Transverse colon (tissue), 4 donors: Measurements from ENCODE around the gene KIFAP3.

Experiments
- EP300 ChIP-seq: sonication (generic); formaldehyde crosslinking; IDR thresholded peaks from one replicate; pipeline ENCODE4 v1.6.1; 2017; ENCODE audit warnings: antibody characterized with exemption, low read depth
- POLR2A ChIP-seq: fragments of 450-650 bp; IDR thresholded peaks from one replicate; pipeline ENCODE4 v1.6.1; 2016; ENCODE audit warnings: antibody characterized with exemption, mild to moderate bottlenecking, moderate library complexity
- POLR2AphosphoS5 ChIP-seq, 3 donors: sonication (generic); formaldehyde crosslinking; IDR thresholded peaks; one replicate each; pipeline ENCODE4 v1.6.1; 2016; ENCODE audit warnings: antibody characterized with exemption in 3 of 3
- TF ChIP-seq, protein P1 (sequence below), 5 experiments: fragments of 200-600 bp in 3 of 5; fragments of 450-650 bp in 2 of 5; sonication (generic) in 3 of 5; IDR thresholded peaks; 1 replicate in 2 of 5; 2 replicates in 3 of 5; pipeline ENCODE4 v1.5.1; 2016 to 2017; ENCODE audit warnings: antibody characterized with exemption in 5 of 5, inconsistent platforms in 3 of 5, mild to moderate bottlenecking in 2 of 5, moderate library complexity in 1 of 5

- TF ChIP-seq POLR2A, result no peak
- TF ChIP-seq, protein P1, sequence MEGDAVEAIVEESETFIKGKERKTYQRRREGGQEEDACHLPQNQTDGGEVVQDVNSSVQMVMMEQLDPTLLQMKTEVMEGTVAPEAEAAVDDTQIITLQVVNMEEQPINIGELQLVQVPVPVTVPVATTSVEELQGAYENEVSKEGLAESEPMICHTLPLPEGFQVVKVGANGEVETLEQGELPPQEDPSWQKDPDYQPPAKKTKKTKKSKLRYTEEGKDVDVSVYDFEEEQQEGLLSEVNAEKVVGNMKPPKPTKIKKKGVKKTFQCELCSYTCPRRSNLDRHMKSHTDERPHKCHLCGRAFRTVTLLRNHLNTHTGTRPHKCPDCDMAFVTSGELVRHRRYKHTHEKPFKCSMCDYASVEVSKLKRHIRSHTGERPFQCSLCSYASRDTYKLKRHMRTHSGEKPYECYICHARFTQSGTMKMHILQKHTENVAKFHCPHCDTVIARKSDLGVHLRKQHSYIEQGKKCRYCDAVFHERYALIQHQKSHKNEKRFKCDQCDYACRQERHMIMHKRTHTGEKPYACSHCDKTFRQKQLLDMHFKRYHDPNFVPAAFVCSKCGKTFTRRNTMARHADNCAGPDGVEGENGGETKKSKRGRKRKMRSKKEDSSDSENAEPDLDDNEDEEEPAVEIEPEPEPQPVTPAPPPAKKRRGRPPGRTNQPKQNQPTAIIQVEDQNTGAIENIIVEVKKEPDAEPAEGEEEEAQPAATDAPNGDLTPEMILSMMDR (IDR thresholded peaks at IDR 0.05), result no peak
- TF ChIP-seq POLR2AphosphoS5 (IDR thresholded peaks at IDR 0.05), result no peak
- no peak for TF ChIP-seq EP300
Measured at GRCh38 chr1:169896013-169896412, 178.5 kb downstream of the KIFAP3 start.
